Omental fat pad (tissue), 4 donors: ENCODE measurements around the gene TEX35. TPM values are rescaled to one million over a fixed set of nuclear protein-coding genes. Genes with fewer than 3 reads are reported as not detected.

Source experiments
- ATAC-seq: fragments of 150-250 bp; one replicate; pipeline ENCODE4 v1.9.1; 2016; ENCODE audit warnings: mild to moderate bottlenecking, moderate library complexity; ENCODE audit not compliant: low FRiP score
- DNase-seq: peaks from one replicate; pipeline ENCODE4 v3.0.0-alpha.2; 2019; ENCODE audit warnings: low spot score
- CTCF ChIP-seq, 3 donors: fragments of 450-650 bp; IDR thresholded peaks; one replicate each; pipeline ENCODE4 v1.5.1; 2016 to 2017; ENCODE audit warnings: antibody characterized with exemption in 3 of 3, mild to moderate bottlenecking in 3 of 3, moderate library complexity in 2 of 3
- total RNA-seq, 4 donors: library from RNA; depleted of rRNA; stranded (reverse); fragments of >200 nt; gene quantifications; one replicate each; pipeline ENCODE4 v1.1.0, GENCODE V29; 2016

TEX35 gene
- total RNA-seq, 4 donors from 2014 or later, result not detected

GRCh38 chr1:178503849-178504248 is 9.1 kb upstream of the TEX35 start:
- DNase-seq, result no peak
- no peak for TF ChIP-seq CTCF (IDR thresholded peaks at IDR 0.05)
- no peak for ATAC-seq

- DNase-seq (no peak), ATAC-seq (no peak)
- no peak for TF ChIP-seq CTCF (IDR thresholded peaks at IDR 0.05)
These were observed 8.6 kb upstream of the TEX35 start for GRCh38 chr1:178504286-178504685.

- no peak for TF ChIP-seq CTCF (IDR thresholded peaks at IDR 0.05)
- DNase-seq (no peak), ATAC-seq (no peak)
These were observed 6.7 kb upstream of the TEX35 start for GRCh38 chr1:178506177-178506576.

- no peak for TF ChIP-seq CTCF (IDR thresholded peaks at IDR 0.05)
- DNase-seq (no peak), ATAC-seq (no peak)
These were observed 6.2 kb upstream of the TEX35 start for GRCh38 chr1:178506669-178507068.

- no peak for TF ChIP-seq CTCF (IDR thresholded peaks at IDR 0.05)
- ATAC-seq, result peak; percentile 50
- DNase-seq, result no peak
These were observed 3.4 kb upstream of the TEX35 start for GRCh38 chr1:178509414-178510007.

- TF ChIP-seq CTCF (IDR thresholded peaks at IDR 0.05), result no peak
- DNase-seq, result no peak
- no peak for ATAC-seq
These were observed 2.8 kb upstream of the TEX35 start for GRCh38 chr1:178510155-178510554.

- TF ChIP-seq CTCF (IDR thresholded peaks at IDR 0.05), result no peak
- DNase-seq (no peak), ATAC-seq (no peak)
These were observed 522 bp downstream of the TEX35 start for GRCh38 chr1:178513278-178513983.
